IPS DF 4.7 (cell line): ENCODE measurements around the gene DIO1.

ENCODE experiments used
- DNase-seq: peaks from one replicate; pipeline ENCODE4 v3.0.0-alpha.2; 2013; ENCODE audit warnings: low spot score; ENCODE audit errors: extremely low read depth

The DIO1 gene

DNA sequence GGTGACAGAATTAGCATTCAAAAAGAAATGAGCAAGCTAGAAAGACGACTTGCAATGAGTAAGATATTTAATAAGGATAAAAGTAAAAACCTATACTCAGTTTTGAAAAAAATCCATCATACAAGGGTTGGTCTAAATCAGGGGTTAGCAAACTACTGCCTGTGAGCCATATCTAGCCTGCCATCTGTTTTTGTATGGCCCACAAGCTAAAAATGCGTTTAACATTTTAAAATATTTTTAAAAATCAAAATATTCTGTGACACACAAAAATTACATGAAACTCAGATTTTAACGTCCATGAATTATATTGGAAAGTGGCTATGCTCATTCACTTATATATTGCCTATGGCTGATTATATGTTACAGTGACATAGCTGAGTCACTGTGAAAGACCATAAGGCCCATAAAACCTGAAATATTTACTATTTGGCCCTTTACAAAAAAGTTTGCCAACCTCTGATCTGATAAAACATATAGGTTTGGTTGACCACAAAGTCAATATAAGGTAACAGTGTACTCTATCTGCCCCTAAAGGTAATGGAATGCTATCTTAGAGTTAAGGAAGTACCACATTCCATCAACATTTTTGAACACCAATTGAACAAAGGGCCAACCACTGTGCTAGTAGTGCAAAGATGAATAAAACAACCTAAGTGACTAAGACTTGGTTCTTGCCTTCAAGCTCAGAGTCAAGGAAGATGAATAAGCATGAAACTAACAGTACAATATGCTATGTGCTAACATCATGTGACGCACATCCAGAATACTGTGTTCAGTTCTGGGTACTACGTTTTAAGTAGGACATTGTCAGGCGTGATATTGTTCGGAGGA is 48.4 kb downstream of the DIO1 start:
- no peak for DNase-seq

DNA sequence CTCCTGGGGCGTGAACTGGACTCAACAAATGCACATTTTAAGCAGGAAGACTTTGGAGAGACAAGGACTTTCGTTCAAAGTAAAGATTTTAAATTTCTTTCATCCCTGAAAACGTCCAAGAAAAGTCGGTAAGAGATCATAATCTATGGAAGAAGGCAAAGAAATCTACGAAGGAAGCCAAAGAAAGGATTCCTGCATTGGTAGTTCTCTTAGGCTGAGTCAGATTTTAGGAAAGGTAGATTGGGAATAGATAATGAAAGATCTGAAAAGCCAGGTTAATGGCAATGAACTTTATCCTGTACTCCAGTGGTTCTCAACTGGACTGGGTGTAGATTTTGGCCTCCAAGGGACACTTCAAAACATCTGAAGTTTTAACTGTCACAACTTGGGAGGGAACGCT is 49.1 kb downstream of the DIO1 start:
- no peak for DNase-seq

DNA sequence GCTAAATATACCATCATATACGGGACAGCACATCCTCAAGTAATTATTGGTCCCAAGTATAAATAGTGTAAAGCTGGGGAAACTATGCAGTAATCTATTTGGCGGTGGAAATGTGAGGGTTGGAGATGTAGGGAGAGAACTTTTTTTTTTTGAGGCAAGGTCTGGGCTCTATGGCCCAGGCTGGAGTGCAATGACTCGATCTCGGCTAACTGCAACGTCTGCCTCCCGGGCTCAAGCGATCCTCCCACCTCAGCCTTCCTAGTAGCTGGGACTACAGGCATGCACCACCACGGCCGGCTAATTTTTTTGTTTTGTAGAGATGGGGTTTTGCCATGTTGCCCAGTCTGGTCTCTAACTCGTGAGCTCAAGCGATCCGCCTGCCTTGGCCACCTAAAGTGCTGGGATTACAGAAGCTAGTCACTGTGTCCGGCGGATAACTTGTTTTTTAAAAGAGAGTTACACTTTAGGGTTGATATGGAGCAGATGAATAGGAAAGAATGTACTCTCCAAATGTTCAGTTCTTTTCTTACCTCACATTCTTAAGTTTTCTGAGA is 49.6 kb downstream of the DIO1 start:
- no peak for DNase-seq

DNA sequence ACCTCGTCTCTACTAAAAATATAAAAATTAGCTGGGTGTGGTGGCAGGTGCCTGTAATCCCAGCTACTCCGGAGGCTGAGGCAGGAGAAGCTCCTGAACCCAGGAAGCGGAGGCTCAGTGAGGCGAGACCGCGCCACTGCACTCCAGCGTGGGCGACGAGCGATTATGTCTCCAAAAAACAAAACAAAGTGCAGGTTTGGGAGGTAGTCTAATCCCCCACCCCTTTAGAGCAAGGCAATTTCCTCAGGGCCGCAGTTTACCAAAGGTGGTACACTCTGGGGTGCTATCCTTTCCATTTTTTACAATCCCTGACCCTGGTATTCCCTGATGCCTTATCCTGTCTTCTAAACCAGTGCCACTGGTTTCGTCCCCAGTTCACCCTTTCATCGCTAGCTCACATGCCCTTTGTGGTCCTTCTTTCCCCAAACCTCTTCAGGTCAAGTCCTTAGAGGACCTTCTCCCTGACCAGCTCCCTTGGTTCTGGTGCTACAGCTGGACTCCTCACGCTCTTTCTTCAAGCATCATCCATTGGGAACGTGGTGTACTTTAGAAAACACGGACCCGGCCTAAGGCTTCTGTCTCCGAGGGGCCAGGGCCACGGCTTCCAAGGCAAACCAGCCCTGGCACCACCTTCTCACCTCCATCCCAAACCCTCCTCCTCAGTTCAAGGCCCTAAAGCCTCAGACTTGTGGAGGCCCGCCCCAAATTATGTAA is 50.6 kb downstream of the DIO1 start:
- DNase-seq, result no peak

DNA sequence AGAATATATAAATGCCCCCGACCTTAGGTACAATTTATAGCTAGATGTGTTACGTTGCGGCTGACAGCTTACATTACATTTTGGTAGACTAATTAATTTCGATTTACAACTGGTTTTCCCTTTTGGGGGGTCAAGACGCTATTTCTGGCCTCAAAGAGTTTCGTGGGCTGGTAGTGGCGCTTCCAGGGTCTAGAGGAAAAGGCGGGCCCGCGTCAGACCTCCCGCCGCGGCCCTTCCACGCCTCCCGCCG is 51.1 kb downstream of the DIO1 start:
- no peak for DNase-seq

DNA sequence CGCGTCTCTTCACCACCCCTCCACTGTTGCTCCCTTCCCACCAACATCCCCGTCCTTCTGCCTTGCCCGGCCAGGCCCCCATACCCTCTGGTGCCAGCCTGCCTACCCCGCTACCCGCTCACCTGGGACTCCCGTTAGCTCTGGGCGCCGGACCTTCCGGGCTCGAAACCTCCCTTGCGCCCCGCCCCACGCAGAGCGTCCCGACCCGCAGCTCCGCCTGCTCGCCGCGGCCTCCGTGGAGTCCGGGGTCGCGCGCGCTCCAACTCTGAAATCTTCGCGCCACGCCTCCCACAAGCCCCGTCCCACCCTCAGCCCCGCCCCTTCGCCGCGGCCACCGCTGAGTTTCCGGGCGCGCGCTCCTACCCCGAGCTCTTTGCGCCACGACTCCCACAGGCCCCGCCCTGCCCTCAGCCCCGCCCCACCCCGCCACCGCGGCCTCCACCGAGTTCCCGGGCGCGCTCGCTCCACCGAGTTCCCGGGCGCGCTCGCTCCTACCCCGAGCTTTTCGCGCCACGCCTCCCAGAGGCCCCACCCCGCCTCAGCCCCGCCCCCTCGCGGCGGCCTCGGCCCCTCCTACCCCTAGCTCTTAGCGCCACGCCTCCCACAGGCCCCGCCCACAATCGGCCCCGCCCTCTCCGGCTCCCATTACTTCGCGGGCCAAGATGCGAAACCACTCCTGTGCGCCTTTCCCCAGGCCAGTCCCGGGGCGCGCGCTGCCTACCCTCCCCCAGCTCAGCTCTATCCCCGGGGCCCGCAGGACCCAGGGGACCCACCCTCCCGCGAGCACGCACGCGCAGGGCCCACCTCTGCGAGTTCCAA is 51.7 kb downstream of the DIO1 start, which contains the start of gene IFT25:
IFT25 (minus strand) TSS at position 267 of the 819 bp plus-strand sequence. CDS start 5,617 bp downstream, outside the sequence.
- no peak for DNase-seq

DNA sequence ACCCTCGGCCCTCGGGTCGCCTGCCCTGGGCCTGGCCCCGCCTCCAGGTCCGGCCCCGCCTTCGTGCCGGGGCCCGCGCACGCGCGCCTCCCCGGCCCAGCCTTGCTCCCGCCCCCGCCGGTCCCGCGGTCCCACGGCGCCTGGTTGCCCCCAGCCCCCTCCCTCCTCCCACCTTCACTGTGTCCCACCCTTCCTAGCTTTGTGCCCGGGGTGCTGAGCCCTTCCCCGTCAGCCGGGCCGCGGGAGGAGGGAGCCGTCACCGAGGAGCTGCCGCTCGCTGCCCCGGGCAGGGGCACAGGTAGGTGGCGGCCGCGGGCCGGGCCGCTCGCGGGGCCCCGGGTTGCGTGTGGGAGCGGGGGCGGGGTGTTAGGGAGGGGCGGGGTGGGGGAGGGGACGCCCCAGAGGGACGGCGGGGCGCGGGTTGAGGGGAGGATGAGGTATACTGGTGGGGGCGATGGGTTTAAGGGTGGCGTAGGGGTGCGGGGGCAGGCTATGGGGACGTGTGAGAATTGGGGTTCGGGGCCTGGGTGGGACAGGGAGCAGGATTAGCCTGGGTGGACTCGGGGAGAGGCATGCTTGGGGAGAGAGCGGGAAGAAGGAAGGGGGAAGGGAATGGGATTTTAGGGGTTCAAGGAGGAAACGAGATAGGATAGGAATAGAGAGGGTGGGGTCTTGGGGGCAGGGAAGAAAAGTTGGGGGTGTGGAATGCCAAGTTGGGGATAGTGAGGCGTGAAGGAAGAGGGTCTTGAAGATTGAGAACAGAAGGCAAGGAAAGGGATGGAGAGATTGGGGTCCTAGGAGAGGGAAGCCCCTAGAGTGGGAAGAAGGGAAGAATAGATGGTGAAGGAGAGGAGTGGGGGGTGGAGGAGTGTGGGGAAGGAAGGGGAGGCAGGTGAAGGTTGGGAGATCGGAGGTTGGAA is 52.5 kb downstream of the DIO1 start, which contains the start of gene LRRC42:
LRRC42 (plus strand) TSS at position 99 of the 920 bp plus-strand sequence. CDS start 5,650 bp downstream, outside the sequence.
- no peak for DNase-seq

DNA sequence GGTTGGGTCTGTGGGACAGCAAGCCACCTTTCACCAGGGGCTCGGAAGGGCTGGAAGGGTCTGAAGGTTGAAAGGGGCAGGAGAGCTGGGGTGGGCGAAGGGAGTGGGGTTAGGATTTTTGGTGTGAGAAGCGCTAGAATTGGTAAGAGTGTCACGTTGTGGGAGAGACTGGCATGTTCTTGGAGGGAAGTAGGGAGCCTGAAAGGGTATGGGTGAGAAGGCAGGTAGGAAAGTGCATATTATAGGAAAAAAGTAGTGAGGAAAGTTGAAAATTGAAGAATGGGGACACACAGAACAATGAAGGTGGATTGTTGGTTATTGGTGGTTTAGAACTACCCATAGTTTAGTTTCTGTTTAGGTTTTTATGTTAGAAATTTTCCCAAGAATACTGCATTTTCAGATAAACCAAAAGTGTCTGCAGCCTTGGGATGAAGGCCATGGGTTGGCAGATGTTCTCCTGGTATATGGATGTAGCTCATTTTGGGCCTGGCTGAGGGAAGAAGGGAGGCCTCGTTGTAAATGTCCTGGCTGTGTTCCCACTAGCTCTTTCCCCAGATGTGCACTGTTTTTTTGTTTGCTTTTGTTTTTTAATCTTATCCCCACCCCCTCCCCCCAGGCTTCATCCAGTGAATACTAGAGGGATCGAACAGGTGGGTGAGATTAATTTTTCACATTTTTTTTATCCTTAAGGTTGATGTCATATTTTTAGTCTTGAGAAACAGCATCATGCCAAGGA is 53.4 kb downstream of the DIO1 start:
- no peak for DNase-seq

DNA sequence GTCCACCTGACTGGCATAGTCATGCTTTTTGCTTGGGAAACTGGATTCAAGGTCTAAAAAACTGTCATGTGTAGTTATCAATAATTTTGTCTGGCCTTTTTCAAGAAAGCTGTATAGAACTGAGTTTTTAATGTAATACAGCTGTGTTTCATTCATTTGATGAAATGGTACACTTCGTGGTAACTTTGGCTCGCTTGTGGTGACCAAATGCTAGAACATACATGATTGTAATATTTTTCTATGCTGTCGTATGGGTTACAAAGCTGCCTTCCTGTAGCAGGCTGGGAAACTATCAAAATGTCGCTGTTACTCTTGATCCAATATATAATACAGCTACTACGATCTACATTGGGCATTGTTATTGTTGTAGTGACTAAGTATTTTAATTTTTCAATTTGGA is 54.3 kb downstream of the DIO1 start:
- no peak for DNase-seq

DNA sequence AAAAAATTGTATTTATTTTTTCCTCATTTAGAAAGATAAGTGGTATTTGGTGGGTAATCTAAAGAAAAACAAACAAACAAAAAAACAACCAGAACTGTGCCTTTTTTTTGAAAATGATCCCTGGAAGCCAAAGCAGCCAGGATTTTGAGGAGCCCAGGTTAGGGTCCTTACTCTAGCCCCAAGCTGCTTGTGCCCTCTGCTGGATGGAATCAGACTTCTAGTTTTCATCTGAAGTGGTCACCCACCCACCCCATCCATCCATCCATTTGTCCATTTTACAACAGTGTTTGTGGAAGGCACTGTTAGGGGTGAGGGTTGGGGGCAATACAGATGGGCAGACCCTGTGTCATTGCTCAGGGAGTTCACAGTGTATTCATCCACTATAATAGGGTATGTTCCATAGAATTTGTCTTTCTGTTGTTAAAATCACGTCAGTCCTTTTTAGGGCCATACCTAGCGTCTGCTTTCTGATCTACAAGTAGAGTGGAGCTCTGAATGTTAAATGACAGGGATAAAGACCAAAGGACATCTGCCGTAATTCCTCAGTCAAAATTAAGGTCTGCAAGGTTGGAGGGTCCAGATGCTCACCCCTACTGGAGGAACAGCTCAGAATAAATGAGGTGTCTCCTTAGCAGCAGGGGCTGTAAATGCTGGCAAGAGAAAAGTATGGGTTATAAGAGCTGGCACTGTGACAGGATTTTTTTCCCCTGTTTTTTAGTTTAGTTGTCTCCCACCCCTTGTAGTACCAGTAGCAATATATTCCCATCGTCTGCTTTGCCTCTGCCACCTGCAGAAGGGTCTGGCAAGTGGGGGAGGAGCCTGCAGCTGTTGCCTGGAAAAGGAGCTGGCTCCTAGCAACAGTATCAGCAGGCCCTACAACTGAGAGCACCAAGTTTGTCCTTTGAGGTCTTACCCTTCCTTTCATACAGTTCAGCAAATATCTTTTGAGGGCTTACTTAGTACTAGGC is 55.3 kb downstream of the DIO1 start:
- DNase-seq, result no peak

DNA sequence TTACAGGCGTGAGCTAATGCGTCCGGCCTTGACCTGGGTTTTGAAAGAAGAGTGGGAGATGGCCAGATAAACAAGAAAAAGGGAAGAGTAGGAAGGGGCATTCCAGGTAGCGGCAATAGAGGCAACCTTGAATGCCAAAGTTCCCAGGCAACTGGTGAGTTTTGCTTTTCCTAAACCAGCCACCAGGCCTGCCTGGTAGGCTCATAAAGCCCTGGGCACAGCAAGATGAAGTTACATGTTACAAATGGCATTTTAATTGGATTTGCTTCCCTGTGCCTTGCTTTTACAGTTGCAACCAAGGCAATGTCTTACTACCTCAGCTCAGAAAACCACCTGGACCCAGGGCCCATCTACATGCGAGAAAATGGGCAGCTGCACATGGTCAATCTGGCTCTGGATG is 57.7 kb downstream of the DIO1 start:
- DNase-seq, result no peak

DNA sequence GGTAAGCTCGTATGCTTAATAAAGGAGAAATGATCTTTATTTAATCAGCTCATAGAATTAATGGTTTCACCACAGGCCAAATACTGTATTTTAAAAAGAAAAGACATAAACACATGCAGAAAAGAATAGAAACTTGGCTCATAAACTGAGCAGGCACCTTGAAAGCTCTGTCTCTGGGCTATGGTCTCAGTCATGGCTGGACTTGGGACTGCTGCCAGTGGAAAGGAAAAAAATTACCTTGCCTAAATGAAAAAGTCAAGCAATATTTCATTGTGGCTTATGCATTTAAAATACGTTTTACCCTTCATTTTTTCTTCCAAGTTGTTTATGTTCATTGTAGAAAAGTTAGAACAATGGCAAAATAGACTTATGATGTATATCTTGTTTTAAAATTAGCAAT is 60.1 kb downstream of the DIO1 start:
- DNase-seq, result no peak

DNA sequence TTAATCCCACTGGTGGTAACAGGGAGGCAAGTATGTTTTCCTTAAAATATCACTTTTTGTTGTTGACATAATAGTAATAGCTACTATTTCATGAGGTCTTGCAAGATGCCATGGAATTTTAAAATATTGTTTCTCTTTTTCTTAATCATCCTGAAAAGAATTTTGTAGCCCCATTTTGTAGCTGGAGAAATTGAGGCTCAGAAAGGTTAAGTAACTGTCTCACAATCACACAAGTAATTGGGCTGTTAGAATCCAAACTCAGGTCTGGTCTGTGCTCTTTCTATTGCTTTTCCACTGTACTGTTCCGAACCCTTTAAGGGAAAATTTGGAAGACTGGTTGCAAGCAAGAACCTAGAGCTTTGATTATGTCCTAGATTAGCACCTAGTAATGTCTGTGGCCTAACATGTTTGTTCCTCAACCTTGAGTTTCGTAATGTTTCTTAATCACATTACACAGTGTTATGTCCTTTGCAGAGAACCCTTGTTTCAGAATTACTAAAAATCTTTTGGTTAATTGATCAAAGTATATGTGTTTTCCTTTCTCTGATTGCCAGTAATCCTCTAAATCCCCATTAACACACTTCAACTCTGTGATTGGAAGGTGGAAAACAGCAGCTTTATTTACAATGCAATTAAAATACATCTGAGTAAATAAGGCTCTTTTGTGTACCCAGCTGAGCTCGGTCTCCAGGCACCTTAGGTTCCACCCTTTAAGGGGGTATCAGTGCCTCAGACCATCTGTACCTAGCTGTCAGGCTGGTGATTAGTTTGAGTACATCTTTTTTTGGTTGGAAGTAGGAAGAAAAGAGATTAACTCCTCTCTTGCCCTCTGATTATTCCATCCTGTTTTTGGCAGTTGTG is 62.6 kb downstream of the DIO1 start:
- no peak for DNase-seq

DNA sequence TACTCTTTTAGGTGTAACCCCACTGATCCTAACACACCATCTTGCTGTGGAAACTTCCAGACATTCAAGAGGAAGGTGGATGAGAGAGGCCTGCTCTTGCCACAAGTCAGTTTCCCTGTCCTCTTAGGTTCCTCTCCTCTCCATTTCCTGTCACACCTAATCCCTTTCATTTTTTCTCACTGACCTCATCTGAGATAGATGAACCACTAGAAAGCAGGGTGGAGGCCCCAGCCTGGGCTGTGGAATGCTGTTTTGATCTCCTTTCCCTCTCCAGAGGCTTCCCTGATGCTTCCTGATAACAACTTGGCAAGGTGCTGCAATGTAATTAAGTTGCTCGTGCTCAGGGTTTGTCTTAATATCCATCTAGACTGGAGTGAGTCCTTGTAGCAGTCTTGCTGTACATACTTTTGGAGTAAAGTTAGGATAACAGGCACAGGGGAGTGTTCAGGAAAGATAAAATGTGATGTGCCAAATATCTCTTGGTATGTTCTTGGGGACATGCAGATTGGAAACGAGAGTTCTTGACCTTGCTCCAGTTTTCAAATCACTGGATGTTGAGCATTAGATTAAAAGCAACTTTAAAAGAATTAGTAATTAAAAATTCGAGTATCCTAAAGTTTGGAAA is 63.3 kb downstream of the DIO1 start:
- no peak for DNase-seq

DNA sequence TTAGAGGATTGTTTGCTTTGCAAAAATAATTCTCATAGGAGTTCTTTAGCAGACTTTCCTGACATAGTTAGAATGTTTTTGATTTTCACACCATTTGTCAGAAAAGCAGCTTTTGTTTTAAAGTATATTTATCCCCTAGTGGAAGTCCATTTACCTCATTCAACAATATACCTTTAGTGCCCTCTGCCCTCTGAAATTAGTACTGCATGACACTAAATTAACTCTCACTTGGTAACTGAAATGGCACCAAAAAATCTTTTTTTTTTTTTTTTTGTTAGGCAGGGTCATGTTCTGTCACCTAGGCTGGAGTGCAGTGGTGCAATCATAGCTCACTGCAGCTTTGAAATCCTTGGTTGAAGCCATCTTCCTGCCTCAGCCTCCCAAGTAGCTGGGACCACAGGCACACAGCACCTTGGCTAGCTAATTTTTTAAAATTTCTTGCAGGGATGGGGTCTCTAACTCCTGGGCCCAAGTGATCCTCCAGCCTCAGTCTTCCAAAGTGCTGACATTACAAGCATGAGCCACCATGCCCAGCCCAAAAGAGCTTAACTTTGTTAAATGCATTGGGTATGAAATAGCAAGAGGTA is 65.8 kb downstream of the DIO1 start:
- no peak for DNase-seq
